H1 (cell line): ENCODE data around the gene SIMC1.

ENCODE experiments used
- CREB1 ChIP-seq: IDR thresholded peaks from 2 replicates; pipeline ENCODE4 v1.6.1; 2012; ENCODE audit warnings: inconsistent platforms
- CTCF ChIP-seq, 3 experiments: IDR thresholded peaks; 1 replicate in 2 of 3; 2 replicates in 1 of 3; pipeline versions ENCODE4 v1.5.1 to v1.6.1; 2011; ENCODE audit warnings: low read length in 3 of 3, mild to moderate bottlenecking in 3 of 3, inconsistent platforms in 2 of 3, low read depth in 1 of 3, moderate library complexity in 1 of 3; ENCODE audit not compliant: insufficient read depth in 1 of 3; ENCODE audit errors: control extremely low read depth in 1 of 3
- POLR2A ChIP-seq, 2 experiments: IDR thresholded peaks; 1 replicate in 1 of 2; 2 replicates in 1 of 2; pipeline ENCODE4 v1.6.1; 2011; ENCODE audit warnings: low read depth in 2 of 2, low read length in 2 of 2, mild to moderate bottlenecking in 2 of 2; ENCODE audit errors: control extremely low read depth in 1 of 2
- SRF ChIP-seq: IDR thresholded peaks from 2 replicates; pipeline ENCODE4 v1.6.1; 2011; ENCODE audit warnings: mild to moderate bottlenecking, low read depth, low read length, moderate library complexity
- TAF1 ChIP-seq: IDR thresholded peaks from 2 replicates; pipeline ENCODE4 v1.6.1; 2011; ENCODE audit warnings: mild to moderate bottlenecking, low read depth, low read length

DNA sequence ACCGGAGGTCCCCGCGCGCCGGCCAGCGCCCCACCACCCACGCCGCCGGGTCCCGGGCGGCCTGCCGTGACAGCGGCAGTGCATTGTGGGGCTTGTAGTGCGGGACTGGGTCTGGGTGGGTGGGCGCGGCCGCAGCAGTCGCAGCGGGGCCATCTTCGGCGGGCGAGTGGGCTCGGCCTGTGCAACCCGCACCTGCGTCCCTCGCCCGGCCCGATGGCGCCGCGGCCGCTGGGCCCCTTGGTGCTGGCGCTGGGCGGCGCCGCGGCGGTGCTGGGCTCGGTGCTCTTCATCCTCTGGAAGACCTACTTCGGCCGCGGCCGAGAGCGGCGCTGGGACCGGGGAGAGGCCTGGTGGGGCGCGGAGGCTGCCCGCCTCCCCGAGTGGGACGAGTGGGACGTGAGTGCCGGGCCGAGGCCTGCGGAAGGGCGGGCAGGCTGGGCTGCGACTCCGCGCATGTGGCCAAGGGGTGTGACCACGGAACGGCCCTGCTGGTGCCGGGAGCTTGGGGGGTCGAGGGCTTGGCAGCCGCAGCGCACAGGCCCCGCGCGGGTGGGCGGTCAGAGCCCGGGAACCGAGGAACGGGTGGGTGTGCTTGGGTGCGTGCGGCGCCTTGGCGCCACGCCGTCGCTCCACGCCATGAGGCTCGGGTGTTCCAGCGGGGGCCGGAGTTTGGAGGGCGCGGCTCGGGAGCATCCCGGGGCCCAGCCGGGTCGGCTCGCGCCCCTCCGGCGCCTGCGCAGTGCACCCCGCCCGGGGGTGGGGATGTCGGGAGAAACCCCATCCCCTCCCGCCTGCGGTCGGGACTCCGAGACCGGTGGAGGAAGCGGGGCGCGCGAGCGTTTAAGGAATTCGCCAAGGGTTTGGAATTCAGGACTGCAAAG lies 127.4 kb downstream of the SIMC1 start, which contains the start of gene ARL10:
- no peak for TF ChIP-seq CREB1
- TF ChIP-seq SRF = no peak
- TF ChIP-seq TAF1 = no peak
- TF ChIP-seq POLR2A (IDR thresholded peaks at IDR 0.05; ENCODE audit: control extremely low read depth in 1 of 2, low read depth in 2 of 2, low read length in 2 of 2) = no peak
- no peak for TF ChIP-seq CTCF (IDR thresholded peaks at IDR 0.05; ENCODE audit: control extremely low read depth in 1 of 3, insufficient read depth in 1 of 3, low read depth in 1 of 3, low read length in 3 of 3)
